Measurements from ENCODE around the gene C6orf163.

DNA sequence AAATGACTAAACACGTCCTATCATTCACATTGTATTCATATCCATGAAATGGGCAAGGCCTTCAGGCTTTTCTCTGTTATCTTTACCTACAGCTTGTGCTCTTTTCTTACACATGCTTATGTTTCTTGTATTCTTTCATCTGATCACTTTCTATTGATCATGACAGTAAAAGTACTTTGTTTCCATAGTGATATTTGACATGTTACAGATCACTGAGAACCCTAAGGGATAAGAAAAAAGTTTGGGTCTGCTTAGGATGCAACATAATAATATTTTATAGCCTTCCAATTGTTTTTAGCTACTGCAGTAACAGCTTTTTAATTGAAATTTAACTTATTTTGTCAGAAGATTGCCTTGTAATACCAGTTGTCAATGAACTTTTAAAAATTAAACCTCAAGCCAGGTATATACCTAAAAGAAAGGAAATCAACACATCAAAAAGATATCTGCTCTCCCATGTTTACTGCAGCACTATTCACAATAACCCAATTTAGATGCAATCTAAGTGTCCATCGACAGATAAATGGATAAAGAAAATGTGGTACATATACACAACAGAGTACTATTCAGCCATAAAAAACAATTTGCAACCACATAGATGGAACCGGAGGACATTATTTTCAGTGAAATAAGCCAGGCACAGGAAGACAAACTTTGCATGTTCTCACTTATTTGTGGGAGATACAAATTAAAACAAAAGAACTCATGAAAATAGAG, 25.2 kb upstream of the C6orf163 start:
- TF ChIP-seq, protein P1, sequence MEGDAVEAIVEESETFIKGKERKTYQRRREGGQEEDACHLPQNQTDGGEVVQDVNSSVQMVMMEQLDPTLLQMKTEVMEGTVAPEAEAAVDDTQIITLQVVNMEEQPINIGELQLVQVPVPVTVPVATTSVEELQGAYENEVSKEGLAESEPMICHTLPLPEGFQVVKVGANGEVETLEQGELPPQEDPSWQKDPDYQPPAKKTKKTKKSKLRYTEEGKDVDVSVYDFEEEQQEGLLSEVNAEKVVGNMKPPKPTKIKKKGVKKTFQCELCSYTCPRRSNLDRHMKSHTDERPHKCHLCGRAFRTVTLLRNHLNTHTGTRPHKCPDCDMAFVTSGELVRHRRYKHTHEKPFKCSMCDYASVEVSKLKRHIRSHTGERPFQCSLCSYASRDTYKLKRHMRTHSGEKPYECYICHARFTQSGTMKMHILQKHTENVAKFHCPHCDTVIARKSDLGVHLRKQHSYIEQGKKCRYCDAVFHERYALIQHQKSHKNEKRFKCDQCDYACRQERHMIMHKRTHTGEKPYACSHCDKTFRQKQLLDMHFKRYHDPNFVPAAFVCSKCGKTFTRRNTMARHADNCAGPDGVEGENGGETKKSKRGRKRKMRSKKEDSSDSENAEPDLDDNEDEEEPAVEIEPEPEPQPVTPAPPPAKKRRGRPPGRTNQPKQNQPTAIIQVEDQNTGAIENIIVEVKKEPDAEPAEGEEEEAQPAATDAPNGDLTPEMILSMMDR (IDR thresholded peaks at IDR 0.05), result no peak
- TF ChIP-seq POLR2A (IDR thresholded peaks at IDR 0.05), result no peak
